NCI-H510A treated with DMSO at 0.1 percent for 48 hours (cell line): ENCODE measurements around the gene ZFAND6.

Experiments
- DNase-seq: peaks from one replicate; lab custom pipeline; 2025; lab: John Stamatoyannopoulos, UW

ZFAND6 gene

DNA sequence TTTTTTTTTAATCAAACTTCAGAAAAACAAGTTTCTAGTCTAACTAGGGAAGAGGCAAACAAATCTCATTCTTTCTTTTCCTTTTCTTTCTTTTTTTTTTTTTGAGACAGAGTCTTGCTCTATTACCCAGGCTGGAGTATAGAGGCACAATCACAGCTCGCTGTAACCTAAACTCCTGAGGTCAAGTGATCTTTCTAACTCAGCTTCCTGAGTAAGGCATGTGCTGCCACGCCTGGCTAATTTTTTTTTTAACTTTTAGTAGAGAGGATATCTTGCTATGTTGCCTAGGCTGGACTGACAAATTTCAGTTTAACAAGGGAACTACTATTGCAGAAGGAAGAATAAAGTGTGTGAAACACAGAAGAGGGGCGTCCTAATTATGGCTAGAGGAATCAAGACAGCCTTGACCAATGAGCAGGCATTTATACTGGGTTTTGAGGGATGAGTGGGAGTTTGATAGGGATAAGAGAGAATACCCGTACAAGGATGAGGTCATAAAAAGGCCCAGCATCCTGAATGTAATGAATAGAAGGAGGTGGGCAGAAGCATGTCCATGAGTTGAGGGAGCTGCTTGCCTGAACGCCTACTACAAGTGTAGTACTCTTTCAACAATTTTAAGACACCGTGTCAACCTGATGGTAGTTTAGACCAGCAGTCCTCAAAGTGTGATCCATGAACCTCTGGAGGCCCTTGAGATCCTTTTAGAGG lies 6.7 kb upstream of the ZFAND6 start:
- no peak for DNase-seq

GRCh38 chr15:80055933-80056332 lies 3.5 kb upstream of the ZFAND6 start:
- no peak for DNase-seq

DNA sequence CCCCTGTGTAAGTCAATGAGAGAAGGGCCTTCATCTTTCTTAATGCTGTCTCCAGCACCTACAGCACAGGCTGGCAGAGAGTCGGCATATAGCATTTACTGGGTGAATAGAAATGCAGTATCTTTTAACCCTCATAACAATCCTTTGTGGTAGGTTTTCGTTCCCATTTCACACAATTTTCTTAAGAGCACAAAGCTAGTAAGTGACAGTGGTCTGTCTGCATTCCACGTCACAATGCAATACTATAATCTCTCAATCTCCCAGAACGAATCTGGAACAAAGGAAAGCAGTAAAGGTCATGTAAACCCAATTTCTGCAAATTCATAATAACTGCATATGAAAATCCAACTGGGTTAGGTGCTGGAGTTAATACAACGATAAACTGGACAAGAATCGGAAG lies 1.4 kb upstream of the ZFAND6 start:
- DNase-seq, result no peak

- peak; percentile 35 for DNase-seq
Measured at GRCh38 chr15:80059786-80060355, 395 bp downstream of the ZFAND6 start.

GRCh38 chr15:80060356-80061006 lies 1.0 kb downstream of the ZFAND6 start:
- DNase-seq, result no peak

DNA sequence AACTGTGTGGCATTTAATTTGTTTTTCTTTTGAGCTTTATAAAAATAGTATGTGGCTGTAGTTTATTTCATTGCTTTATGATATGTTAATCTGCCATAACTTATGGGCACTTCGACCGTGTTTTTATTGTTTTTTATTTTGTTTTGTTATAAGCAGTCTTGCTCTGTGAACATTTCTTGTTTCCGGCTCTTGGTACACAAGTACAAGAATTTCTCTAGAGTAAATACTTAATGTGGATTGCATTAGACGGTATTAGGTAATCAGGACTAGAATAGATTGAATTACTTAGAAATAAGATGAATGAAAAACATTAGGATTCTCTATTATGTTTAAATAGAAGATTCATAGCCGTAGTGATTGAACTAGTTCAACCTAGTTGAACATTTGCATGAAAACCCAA lies 2.1 kb downstream of the ZFAND6 start:
- DNase-seq, result no peak

DNA sequence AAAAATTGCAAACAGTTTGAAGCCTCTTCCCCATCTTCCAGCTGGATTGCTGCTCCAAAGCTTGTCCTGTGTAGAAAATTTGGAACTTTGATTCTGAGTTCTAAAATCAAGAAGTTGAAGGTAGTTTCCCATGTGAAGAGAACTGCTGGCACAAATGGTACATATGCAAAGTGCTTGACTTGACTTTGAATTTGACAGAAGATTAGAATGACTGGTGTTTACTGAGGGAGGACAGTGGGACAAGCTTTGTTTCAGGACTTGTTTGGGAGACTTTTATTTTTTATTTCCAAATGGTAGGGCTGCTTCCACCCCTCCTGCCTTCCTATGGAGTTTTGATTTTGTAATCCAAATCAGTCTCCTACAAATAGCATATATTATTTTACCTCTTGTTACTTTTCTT lies 7.4 kb downstream of the ZFAND6 start:
- no peak for DNase-seq

- DNase-seq, result no peak
Measured at GRCh38 chr15:80068578-80068977, 9.1 kb downstream of the ZFAND6 start.

- DNase-seq, result no peak
Measured at GRCh38 chr15:80070840-80071239, 11.4 kb downstream of the ZFAND6 start.

GRCh38 chr15:80071652-80072051 lies 12.2 kb downstream of the ZFAND6 start:
- DNase-seq, result no peak

- peak; percentile 86 for DNase-seq
Measured at GRCh38 chr15:80072285-80072994, 13.0 kb downstream of the ZFAND6 start.

- DNase-seq, result no peak
Measured at GRCh38 chr15:80073197-80073596, 13.7 kb downstream of the ZFAND6 start.

- DNase-seq, result no peak
Measured at GRCh38 chr15:80076321-80077318, 17.1 kb downstream of the ZFAND6 start.

GRCh38 chr15:80081390-80081789 lies 21.9 kb downstream of the ZFAND6 start:
- DNase-seq, result no peak

- no peak for DNase-seq
Measured at GRCh38 chr15:80087104-80087503, 27.6 kb downstream of the ZFAND6 start.

GRCh38 chr15:80090041-80090440 lies 30.6 kb downstream of the ZFAND6 start:
- DNase-seq, result no peak

GRCh38 chr15:80090879-80091503 lies 31.5 kb downstream of the ZFAND6 start:
- no peak for DNase-seq

DNA sequence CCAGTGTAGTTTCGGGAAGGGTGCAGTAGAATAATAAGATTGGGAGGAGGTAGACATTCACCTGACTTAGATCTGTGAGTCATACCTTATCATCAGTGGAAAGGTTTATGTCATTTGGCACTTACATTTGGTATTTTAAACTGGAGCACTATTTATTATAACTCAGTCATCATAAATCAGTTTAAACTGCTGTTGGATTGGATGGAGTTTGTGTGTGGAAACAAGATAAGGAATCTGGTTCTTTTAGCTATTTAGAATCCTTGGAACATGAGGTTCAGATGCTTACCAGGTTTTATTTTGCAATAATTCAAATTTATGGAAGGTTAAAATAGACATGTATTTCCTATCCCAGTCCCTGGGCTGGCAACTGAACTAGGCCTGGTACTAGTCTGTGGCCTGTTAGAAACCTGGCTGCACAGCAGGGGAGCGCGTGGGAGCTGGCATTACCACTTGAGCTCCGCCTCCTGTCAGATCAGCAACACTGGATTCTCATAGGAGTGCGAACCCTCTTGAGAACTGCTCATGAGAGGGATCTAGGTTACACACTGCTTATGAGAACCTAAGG lies 34.5 kb downstream of the ZFAND6 start:
- DNase-seq, result peak; percentile 16

DNA sequence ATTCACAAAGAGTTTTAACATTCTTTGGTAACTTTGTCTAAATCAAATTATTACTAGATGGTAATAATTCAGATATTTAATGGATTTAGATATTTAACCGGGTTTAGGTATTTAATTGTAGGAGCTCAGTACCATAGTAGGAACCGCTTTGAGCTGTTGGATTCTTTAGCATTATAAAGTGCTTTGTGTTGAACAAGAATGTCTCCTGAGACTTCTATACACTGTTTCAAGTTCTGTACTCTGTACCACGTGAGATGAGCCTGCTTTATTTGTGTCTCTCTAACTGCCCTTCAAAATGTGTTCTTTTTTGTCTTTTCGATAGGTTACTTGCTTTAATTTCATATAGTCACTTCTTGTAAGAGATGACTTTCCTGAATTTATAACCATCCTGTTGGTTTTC lies 36.0 kb downstream of the ZFAND6 start:
- no peak for DNase-seq

GRCh38 chr15:80095969-80096368 lies 36.5 kb downstream of the ZFAND6 start:
- DNase-seq, result no peak

- DNase-seq, result no peak
Measured at GRCh38 chr15:80098341-80098740, 38.9 kb downstream of the ZFAND6 start.
